Stimulated activated CD8-positive, alpha-beta memory T cell treated with anti-CD3 and anti-CD28 coated beads, Interleukin-4, amount 100 ng/mL, for 24 hours (primary cell): Measurements from ENCODE around the gene CHMP2A.

Source experiments
- DNase-seq: peaks from one replicate; pipeline ENCODE4 v3.0.0-alpha.2; 2020; ENCODE audit warnings: low read depth

The CHMP2A gene

DNA sequence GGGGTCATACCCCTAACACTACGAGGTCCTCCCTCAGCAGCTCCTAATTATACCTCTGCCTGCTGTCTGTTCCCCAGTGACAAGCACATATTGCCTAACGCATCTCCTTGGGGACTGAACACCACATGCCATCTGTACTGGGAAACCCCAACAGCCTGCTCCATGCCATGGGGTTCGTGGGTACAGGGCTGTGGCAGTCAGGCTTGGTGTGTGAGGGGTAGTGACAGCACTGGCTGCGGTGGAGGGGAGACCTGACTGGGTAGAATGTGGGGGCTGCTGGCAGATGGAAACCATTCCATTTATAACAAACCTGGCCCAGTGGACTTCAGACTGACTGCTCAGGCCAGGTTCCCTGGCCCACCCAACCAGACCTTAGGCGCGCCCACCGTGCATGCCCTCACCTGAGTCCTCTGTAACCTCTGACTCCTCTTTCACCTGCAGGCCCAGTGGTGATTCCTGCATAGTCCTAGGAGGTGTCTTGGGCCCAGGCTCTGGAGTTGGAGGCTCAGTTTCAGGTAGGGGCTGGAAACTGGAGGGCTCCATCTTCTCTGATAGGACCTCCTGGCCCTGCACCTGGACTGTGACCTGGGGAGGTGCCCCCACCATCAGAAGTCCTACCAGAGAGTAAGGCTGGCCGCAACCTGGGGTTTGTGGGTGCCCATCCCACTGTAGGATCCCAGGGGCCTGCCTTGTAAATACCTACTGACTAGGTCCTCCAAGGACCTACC lies 15.2 kb upstream of the CHMP2A start:
- no peak for DNase-seq

DNA sequence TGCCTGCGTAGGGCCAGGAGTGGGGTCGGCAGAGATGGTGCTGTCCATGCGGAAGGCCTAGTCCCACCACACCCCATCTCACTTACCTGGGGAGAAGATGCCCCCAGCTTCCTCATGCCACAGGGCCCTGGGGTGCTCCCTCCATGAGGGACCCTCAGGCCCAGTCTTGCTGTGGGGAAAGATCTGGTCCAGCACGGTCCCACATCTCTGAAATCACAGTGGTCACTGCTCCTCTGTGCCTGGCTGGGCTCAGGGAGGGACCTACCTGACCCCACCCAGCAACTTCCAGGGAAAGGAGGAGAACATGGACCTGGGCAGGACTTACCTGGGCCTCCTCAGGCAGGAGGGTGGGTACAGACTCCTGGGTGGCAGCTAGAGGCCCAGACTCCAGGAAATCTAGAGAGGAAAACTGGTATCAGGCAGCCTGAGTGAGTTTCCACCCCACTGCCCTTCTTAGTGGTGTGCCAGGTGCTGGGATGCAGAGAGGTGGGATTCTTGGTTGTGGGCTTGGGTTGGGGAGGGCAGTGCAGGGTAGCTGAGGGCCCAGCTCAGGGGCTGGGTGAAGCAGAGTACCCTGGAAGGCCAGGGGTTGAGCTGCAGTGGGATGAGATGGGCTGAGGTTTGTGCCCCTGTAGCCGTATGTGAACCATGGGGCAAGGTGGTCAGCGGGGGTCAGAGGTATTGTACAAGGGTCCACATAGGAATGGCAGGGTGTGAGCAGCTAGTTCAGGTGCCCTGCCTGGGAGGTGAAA lies 14.5 kb upstream of the CHMP2A start:
- no peak for DNase-seq

DNA sequence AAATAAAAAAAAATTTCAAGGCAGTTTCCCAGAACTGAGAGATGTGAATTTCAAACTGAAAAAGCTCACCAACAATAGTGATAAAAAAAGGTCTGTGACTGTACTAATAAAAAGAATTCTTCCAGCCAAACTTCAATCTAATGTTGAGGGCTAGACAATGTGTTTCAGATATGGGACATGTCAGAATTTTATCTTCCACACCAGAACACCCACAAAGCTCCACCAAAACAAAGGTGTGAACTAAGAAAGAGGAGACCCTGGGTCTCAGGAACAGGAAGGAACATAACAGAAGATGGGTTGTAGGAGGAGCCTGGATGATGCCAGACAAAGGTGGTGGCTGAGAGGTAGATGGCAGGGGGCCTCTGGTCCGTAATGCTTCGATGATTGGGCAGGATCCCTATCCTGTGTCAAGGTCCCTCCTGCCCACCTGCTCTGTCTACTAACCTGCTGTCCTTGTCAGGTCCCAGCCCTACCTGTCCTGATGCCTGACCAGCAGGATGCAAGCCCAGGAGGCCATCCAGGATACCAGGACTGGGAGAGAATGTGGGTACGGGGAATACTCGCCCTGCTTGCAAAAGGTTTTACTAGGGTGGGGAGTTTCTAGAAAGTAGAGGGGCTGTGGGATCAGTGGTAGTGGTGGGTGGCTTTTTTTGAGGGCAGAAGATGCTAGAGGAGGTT lies 13.7 kb upstream of the CHMP2A start:
- no peak for DNase-seq

DNA sequence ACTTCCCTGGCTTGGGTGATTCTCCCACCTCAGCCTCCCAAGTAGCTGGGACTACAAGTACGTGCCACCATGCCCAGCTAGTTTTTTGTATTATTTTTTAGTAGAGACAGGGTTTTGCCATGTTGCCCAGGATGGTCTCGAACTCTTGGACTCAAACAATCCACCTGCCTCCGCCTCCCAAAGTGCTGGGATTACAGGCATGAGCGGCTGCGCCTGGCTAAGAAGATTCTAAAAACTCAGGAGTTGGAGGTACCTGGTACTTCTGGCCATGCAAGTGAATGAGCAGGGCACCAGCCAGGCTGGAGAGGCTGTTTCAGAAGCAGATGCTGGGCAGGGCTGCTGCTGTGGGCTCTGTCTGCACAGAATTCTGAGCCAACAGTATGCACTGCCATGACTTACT lies 12.1 kb upstream of the CHMP2A start:
- no peak for DNase-seq

DNA sequence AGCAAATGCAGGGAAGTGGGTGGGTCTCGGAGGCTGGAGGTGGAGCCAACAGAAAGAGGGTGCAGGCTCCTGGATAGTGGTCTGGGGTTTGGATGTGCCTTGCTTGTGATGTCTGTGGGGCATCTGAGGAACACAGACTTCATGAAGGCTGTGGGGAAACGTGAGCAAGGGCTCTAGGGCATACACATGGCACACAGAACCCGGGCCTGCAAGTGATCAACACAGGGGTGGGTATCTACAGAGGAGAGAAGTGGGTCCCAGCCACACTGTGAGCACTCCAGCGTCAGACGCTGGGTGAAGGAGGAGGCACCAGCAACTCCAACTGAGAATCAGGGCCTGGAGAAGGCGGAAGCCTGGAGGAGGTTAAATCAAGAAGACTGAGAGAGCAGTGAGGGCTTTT lies 8.9 kb upstream of the CHMP2A start:
- no peak for DNase-seq

DNA sequence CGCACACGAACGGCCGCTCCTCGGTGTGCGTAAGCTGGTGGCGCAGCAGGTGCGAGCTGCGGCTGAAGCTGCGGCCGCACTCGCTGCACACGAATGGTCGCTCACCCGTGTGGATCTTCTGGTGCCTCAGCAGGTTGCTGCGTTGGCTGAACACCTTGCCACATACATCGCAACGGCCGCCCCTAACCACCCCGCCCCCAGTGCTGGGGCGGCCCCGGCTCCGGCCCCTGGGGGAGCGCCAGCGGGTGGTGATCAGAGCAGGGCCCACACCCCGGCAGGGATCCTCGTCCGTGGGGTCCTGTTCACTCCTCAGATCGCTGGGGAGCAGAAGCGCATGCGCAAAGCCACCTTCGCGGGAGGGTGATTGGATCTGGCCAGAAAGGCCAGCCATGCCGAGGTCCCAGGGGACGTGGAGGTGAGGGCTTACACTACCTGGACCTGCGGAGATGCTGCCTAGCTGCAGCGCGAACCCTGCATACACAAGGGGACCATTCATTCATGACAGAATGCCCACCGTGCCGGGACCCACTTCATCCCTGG lies 8.2 kb upstream of the CHMP2A start:
- no peak for DNase-seq

DNA sequence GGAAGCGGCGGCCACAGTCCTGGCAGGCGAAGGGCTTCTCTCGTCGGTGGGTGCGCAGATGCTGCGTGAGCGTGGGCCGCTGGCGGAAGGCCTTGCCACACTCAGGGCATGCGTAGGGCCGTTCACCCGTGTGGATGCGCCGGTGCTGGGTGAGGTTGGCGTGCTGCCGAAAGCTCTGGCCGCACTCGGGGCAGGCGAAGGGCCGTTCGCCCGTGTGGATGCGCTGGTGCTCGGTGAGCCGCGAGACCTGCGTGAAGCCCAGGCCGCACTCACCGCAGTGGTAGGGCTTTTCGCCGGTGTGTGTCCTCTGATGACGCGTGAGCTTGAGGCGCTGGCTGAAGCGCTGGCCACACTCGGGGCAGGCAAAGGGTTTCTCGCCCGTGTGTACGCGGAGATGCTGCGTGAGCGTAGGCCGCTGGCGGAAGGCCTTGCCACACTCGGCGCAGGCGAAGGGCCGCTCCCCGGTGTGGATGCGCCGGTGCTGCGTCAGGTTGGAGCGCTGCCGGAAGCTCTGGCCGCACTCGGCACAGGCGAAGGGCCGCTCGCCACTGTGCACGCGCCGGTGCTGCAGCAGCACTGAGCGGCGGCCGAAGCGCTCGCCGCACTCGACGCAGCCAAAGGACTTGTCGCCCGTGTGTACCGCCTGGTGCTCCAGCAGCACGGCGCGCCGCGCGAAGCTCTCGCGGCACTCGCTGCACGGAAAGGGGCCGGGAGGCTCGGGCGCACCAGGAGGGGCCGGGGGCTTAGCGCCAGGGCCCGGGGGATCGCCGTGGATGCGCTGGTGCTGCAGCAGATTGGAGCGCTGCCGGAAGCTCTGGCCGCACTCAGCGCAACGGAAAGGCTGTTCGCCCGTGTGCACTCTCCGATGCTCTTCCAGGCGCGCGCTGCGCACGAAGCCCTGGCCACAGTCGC lies 7.5 kb upstream of the CHMP2A start:
- DNase-seq, result no peak

DNA sequence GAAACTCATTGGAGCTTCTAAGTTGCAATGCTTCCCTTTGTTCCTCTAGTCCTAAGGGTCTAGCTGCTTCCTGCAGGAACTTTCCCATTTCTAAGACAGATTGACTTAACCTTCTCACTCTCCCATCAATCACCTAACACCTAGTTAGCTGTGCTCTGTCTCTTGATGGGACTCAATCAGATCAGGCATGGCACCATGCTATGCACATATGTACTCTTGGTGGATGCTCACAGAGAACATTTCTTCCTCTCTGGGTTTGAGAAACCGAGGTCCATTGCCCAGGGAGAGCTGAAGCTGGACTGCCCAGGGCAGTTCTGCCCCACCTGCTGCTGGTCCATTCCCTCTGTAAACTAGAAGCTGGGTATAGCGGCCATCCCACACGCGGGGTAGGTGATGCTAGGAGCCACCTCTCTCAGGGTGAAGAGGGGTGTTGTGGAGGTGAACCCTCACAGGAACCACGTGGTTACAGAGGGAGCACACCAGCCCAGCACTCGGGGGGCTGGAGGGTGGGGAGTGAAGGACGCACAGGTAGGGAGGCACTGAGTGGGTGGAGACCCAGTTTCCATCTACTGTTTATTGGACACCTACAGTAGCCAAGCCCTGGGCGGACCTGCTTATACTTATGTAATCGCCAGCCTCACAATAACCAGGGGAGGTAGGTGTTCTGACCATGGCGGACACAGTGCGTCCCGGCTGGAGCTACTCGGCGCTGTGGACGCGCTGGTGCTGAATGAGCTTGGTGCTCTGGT lies 6.6 kb upstream of the CHMP2A start:
- no peak for DNase-seq

DNA sequence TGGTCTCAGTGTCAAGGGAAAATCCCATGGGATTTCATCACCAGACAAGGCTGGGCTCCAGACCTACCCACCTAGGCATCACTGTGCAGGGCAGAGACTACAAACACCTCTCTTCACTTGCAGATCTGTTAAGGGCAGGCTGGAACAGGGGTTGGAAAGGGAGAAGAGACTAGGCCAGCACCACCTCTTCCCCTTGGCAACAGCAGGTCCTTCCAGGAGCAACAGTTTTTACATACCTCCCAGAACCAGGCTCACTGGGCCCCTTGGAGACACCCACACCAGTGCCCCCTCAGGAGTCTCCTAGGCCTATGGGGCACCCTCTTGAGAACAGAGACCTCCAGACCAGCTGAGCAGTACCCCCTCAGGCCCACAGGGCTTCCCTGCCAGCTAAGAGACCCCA lies 6.0 kb upstream of the CHMP2A start:
- no peak for DNase-seq

DNA sequence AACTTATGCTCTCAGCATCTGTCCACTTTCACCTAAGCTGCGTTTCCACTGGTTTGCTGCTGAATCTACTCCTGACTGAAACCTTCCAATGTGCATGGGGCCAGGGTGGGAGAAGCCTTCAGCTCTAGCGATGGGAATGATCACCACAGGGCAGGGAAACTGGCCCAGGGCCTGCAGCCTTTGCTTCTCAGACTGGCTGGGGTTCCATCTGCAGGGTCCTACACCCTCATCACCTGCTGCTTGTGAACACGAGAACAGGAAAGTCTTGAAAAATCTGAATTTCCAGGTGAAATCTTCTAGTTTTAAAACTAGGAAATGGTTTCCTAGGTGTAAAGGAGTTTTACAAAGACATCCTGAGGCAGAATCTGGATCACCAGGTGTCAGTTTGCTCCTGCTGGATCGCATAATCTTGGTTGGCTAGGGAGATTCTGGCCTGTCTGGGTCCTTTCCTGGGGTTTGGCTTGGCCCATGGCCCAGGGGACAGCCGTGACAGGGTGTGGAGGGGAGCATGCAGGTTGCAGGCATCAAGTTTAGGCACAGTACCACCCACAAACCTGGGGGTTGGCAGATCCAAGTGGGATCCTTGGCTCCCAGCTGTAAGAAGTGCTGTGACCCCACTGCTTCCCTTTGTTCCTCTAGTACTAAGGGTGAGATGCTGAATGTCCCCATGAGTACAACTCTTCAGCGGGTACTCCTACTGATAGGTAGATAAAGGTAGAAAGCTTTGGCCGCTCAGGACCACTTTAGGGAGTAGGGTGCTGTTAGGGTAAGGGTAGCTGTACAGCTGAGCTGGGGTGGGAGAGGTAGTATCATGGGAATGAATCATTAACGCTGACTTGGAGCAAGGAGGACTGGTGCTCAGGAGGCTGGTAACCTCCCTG lies 5.3 kb upstream of the CHMP2A start:
- no peak for DNase-seq

DNA sequence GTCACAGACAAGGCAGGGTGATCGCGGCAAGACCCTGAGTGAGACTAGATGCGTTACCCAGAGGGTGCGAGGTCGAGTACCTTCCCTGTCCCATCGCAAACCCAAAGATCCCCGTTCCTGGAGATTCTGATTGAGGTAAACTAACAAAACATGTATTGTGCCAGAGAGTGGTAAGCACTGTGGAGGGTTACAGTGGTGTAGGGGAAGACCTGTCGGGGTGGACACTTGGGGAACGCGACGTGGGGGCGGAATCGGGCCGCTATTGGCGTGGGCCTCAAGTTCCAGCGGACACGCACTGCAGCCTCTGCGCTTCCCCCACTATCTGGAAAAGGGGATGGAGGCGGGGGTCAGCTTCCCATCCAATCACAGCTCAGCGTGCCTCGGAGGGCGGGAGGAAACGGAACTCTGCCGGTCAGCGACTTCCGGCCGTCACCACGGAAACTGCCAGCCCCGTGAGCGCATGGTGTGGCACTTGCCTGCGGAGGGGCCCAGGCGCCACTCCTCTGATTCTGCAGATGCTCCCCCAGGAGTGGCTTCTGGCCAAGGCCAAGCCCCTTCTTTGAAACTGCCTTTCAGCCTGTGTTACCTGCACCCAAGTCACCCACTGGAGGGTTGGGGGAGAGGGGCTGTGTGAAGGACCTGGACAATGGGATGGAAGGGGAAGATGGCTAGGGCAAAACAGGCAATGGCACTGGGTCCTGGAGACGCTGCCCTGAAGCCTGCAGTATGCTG lies 4.5 kb upstream of the CHMP2A start:
- peak; percentile 75 for DNase-seq

DNA sequence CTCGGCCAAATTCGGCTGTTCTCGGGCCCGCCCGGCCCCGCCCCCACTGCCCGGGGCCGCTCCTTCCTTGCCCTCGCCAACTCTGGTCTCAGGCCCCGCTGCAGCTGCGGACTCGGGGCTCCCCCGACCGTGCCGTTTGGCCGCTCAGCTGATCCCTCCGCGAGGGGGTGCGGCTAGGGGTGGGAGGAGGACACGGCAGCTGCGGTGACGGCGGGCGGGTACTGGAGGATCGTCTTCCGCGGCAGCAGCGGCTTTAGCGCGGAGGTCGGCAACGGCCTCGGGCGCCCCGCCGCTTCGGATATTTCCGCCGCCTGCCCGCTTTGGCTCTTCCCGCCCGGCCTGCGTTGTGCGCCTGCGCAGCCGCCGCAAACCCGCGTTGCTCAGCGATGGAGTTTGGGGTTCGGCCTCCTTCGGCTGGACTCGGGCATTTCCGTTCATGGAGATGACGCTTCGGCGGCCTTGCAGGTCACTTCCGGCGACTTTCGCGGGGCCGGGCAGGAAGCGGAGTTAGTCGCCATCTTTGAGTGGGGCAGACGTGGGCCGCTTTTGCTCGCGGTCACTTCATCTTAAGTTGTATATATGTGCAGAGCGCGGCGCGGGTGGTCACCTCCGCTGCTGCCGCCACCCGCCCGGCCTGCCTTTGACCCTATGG lies 3.8 kb upstream of the CHMP2A start:
- DNase-seq, result peak; percentile 100

DNA sequence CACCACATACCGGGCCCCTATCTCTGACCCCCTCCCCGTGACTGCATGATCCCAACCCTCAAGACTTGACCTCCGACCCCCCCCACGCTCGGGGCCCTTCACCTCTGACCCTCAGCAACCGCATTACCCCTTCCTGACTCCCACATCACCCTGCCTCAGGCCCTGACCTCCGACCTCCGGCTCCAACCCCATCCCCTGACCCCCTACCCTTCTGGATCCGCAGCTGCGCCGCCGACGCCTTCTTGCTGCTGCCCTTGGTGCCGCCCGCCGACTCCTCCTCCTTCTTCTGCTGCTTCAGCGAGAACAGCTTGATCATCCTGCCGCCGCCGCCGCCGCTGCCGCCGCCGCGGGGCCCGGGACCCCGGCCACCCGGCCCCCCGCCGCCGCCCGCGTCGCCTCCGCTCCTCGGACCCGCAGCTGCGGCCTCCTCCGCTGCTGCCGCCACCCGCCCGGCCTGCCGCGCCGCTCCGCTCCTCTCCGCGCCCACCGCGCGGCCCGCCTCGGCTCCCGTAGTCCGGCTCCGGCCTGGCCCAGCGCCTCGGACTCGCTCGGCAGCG lies 3.2 kb upstream of the CHMP2A start, which contains the start of gene UBE2M:
Gene UBE2M (minus strand): TSS at position 546 of the 557 bp plus-strand sequence. CDS start 230 bp downstream, at position 316.
- DNase-seq, result no peak

DNA sequence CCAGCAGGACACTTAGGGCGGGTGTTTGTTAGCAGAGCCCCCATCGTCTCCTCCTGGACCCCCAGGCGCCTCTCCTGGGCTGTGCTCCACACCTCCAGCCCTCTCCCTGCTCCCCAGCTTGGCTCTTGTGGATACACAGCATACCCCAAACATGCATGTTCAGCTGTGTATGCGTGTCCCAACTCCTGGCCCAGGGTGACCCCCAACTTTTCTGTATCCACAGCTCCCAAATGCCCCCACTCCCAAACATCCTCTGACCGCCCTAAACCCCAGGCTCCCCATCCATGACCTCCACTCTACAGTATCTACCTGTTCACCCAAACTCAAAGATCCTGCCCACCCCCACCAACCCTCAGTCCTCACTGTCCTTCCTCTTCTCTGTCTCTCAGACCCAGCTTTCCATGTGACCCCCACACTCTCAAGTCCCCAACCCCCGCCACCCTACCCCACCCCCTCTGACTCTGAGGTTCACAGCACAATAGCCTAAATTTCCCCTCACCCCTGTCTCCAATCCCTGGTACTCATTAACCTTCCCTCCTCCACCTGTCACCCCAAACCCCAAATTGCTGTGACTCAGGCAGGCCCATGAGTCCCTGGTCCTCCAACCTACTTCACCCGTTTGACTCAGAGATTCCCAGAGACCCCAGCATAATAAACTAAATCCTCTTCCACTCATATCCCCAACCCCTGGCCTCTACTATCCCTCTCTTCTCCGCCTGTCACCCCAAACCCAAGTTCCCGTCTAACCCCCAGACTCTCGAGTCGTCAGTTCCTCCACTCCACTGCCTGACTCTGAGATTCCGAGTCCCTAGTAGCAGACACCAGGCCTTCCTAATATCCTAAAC lies 2.5 kb upstream of the CHMP2A start:
- DNase-seq, result no peak

DNA sequence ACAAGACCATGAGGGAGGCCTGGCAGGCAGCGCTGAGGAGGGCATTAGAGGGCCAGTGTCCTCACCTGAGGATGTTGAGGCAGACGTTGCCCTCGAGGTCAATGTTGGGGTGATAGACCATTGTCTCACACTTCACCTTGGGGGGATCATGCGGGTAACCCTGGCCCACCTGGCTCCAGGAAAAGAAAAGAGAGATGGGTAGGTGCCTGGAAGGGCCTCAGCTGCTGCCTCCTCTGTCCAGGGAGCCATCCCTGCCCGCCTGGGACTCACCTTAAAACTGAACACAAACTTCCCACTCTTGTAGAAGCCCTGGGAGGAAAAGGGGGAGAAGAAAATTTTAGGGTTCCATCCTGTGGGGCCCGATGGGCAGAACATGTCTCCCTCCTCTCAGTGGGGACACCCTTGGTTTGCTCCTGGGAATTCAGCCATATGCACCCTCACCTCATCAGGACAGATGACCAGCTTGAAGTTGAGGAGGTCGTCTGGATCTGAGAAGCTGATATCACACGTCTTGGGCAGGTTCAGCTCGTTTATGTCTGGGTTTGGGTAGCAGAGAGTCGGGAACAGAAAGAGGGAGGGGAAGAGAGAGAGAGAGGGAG lies 1.8 kb upstream of the CHMP2A start:
- DNase-seq, result no peak

DNA sequence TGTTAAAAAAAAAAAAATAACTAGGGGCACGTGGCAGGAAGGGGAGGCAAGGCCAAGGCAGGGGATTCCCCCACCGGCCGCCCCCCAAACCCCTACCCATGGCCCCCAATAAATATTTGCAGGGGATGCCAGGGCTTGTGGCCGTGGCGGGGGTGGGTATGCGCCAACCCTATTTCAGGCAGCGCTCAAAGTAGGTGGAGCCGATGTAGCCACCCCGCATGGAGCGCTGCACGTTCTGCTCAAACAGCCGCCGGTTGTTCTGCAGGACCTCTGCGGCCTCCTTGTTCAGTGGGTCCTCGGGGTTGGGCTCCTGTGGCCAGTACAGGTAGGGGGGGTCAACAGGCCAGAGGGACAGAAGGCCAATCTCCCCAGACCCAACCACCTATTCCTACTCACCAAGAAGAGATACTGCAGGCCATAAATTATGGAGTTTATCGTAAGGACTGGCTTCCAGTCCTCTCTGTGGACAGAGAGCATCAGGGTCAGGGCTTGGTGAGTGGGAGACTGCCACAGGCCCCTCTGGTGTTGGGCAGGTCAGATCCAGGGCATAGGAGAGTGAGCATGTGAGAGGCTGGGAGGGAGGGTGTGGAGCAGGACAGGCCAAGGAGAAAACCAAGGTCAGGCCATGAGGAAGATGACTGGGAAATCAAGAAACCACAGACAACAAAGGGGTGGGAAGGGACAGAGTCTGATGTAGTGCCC lies 1.2 kb upstream of the CHMP2A start:
- no peak for DNase-seq
